ENCODE measurements around the gene VAV3. TPM values are rescaled to one million over a fixed set of nuclear protein-coding genes. Genes with fewer than 3 reads are reported as not detected.
A peak's percentile ranks its signal among the peaks of the same experiment; 100 is the strongest.

Gene VAV3
- total RNA-seq, 2 donors from 2014 or later, result 18.4 to 21.4 TPM

GRCh38 chr1:107936498-107937481 is 28.2 kb downstream of the VAV3 start:
- ATAC-seq, result peak; percentile 40
- peaks cover 9% of the 10 kb centered on the region for H3K4me1 ChIP-seq

GRCh38 chr1:107935396-107936064 is 29.4 kb downstream of the VAV3 start:
- Histone ChIP-seq H3K4me1 (peaks cover 9% of the 10 kb centered on the region), H3K36me3 (replicated peaks in 1 of 2; ENCODE audit: insufficient read depth in 1 of 2, low read depth in 2 of 2) (no peaks in the 10 kb centered on the region), H3K27ac (no peak overlapping the region), H3K27me3 (no peaks in the 10 kb centered on the region), H3K4me3 (no peak overlapping the region), H3K9me3 (no peaks in the 10 kb centered on the region)
- intact Hi-C loops (cut with DNase I), result no loop called here
- TF ChIP-seq CTCF (IDR thresholded peaks at IDR 0.05), result no peak
- no peak for TF ChIP-seq POLR2A (IDR thresholded peaks at IDR 0.05)
- no peak for DNase-seq
- 51 to 67% methylated on average over 4 of the region's 4 CpGs for WGBS, 2 donors
- ATAC-seq, result no peak

More at GRCh38 chr1:107936498-107937481, 28.2 kb downstream of the VAV3 start:
- H3K36me3 ChIP-seq (replicated peaks in 1 of 2; ENCODE audit: insufficient read depth in 1 of 2, low read depth in 2 of 2), result no peaks in the 10 kb centered on the region
- no peak for TF ChIP-seq CTCF (IDR thresholded peaks at IDR 0.05)
- no peaks in the 10 kb centered on the region for H3K27me3 ChIP-seq
- 63 to 67% methylated on average over 10 of the region's 10 CpGs for WGBS, 2 donors
- intact Hi-C loops (cut with DNase I), result no loop called here
- DNase-seq, result peak in 2 of 4 donors; percentile 13 to 45
- no peaks in the 10 kb centered on the region for H3K9me3 ChIP-seq
- peak overlapping the region in 1 of 4 donors; percentile 18 for H3K27ac ChIP-seq
- no peak overlapping the region for H3K4me3 ChIP-seq

GRCh38 chr1:107934578-107934977 is 30.4 kb downstream of the VAV3 start:
- ATAC-seq, result no peak
- WGBS, 2 donors, result 59 to 80% methylated on average over 5 of the region's 5 CpGs

GRCh38 chr1:107933736-107934135 is 31.2 kb downstream of the VAV3 start:
- Histone ChIP-seq H3K4me1 (peaks cover 9% of the 10 kb centered on the region), H3K4me3 (no peak overlapping the region), H3K27ac (no peak overlapping the region), H3K36me3 (replicated peaks in 1 of 2; ENCODE audit: insufficient read depth in 1 of 2, low read depth in 2 of 2) (no peaks in the 10 kb centered on the region), H3K9me3 (no peaks in the 10 kb centered on the region), H3K27me3 (no peaks in the 10 kb centered on the region)
- DNase-seq (no peak), ATAC-seq (no peak)
- TF ChIP-seq POLR2A (IDR thresholded peaks at IDR 0.05), result no peak
- no peak for TF ChIP-seq CTCF (IDR thresholded peaks at IDR 0.05)
- 45 to 66% methylated on average over 1 of the region's 1 CpG for WGBS, 2 donors
- intact Hi-C loops (cut with DNase I), result no loop called here

More at GRCh38 chr1:107934578-107934977, 30.4 kb downstream of the VAV3 start:
- Histone ChIP-seq H3K9me3 (no peaks in the 10 kb centered on the region), H3K27me3 (no peaks in the 10 kb centered on the region), H3K27ac (no peak overlapping the region), H3K36me3 (replicated peaks in 1 of 2; ENCODE audit: insufficient read depth in 1 of 2, low read depth in 2 of 2) (no peaks in the 10 kb centered on the region), H3K4me1 (peaks cover 9% of the 10 kb centered on the region), H3K4me3 (no peak overlapping the region)
- intact Hi-C loops (cut with DNase I), result no loop called here
- TF ChIP-seq POLR2A (IDR thresholded peaks at IDR 0.05) (no peak), CTCF (IDR thresholded peaks at IDR 0.05) (no peak)
- no peak for DNase-seq

Data from body of pancreas (tissue), 4 donors.